Measurements from ENCODE around the gene ZNF609. TPM values are rescaled to one million over a fixed set of nuclear protein-coding genes. Genes with fewer than 3 reads are reported as not detected.

Gene ZNF609
- total RNA-seq, 1 experiment from 2014 or later = 31.0 TPM

DNA sequence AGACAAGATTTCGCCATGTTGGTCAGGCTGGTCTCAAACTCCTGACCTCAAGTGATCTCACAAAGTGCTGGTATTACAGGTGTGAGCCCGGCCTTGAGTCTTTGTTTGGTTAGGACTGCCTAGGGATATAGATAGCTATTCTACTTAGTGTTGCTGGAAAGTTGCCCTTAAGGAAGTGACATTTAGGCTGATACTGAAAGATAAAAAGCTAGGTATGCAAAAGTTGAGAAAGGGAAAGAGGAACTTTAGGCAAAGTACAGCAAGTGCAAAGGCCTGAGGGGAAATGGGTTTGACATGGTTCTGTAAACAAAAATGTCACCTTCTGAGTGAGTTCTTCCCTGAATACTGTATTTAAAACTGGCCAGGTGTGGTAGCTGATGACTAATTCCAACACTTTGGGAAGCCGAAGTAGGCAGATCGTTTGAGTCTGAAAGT, 111.5 kb downstream of the ZNF609 start:
- no peak overlapping the region for H3K9ac ChIP-seq (ENCODE audit: low read length)
- POLR2A ChIA-PET = no interaction called here
- intact Hi-C loops (cut with micrococcal nuclease) = no loop called here
- no peak overlapping the region for H3K4me3 ChIP-seq (replicated peaks in 1 of 2; ENCODE audit: low read depth in 1 of 2, low read length in 2 of 2)
- BruUV-seq (replicated peaks) = no TSS peak
- H4K20me1 ChIP-seq (ENCODE audit: insufficient read depth) = no peaks in the 10 kb centered on the region; the same call in 1 of the 2 replicates
- CTCF ChIA-PET = no interaction called here
- ATAC-seq = no peak
- H3K36me3 ChIP-seq (ENCODE audit: control insufficient read depth in 1 of 2, insufficient read depth in 2 of 2, low read length in 2 of 2) = no peaks in the 10 kb centered on the region
- H3K79me2 ChIP-seq (ENCODE audit: insufficient read depth, low read length) = peaks cover 57% of the 10 kb centered on the region
- no peak overlapping the region for H3K27ac ChIP-seq (ENCODE audit: low read depth, low read length)
- H3K4me1 ChIP-seq (ENCODE audit: control insufficient read depth in 1 of 2, insufficient read depth in 2 of 2, low read length in 2 of 2) = peaks cover 2 to 3% of the 10 kb centered on the region in 2 experiments; a peak in 3 of 4 replicates
- H3K9me2 ChIP-seq (ENCODE audit: insufficient read depth) = no peaks in the 10 kb centered on the region
- no peaks in the 10 kb centered on the region for H3K27me3 ChIP-seq (ENCODE audit: insufficient read depth, low read length)
- DNase-seq (ENCODE audit: low read depth, low spot score) = no peak
- no peaks in the 10 kb centered on the region for H3K9me3 ChIP-seq (ENCODE audit: control insufficient read depth in 1 of 2, insufficient read depth in 1 of 2, low read depth in 1 of 2, low read length in 2 of 2)
- H3K4me2 ChIP-seq (ENCODE audit: low read length) = no peak overlapping the region
- no peak for TF ChIP-seq EZH2 (IDR thresholded peaks at IDR 0.05)
- TF ChIP-seq CBX3 (IDR thresholded peaks at IDR 0.05; ENCODE audit: low read depth) = no peak
- TF ChIP-seq EGR1 (IDR thresholded peaks at IDR 0.05; ENCODE audit: low read depth) = no peak
- no peak for TF ChIP-seq SRF (IDR thresholded peaks at IDR 0.05; ENCODE audit: low read depth)
- no peak for TF ChIP-seq YY1 (IDR thresholded peaks at IDR 0.05; ENCODE audit: extremely low read depth, insufficient replicate concordance, low read depth, low read length)
- TF ChIP-seq POLR2AphosphoS5 (IDR thresholded peaks at IDR 0.05; ENCODE audit: low read depth, low read length) = no peak
- TF ChIP-seq FOSL1 (IDR thresholded peaks at IDR 0.05; ENCODE audit: low read depth) = no peak
- TF ChIP-seq JUND (IDR thresholded peaks at IDR 0.05) = no peak
- TF ChIP-seq ELF1 (IDR thresholded peaks at IDR 0.05; ENCODE audit: borderline replicate concordance, low read depth) = no peak
- TF ChIP-seq ATF3 (IDR thresholded peaks at IDR 0.05) = no peak
- TF ChIP-seq MAX (IDR thresholded peaks at IDR 0.05) = no peak
- H2AFZ ChIP-seq (ENCODE audit: low read depth, low read length, poor library complexity, severe bottlenecking) = no peak overlapping the region
- RAD21 ChIA-PET (ENCODE audit: low non-redundant PET in 1 of 2, low total read pairs in 2 of 2, uncharacterized antibody in 2 of 2, unreplicated experiment in 2 of 2) = no interaction called here

- Histone ChIP-seq H3K36me3 (ENCODE audit: control insufficient read depth in 1 of 2, insufficient read depth in 2 of 2, low read length in 2 of 2) (no peaks in the 10 kb centered on the region), H3K79me2 (ENCODE audit: insufficient read depth, low read length) (peaks cover 50% of the 10 kb centered on the region), H3K4me3 (replicated peaks in 1 of 2; ENCODE audit: low read depth in 1 of 2, low read length in 2 of 2) (no peak overlapping the region), H3K4me2 (ENCODE audit: low read length) (no peak overlapping the region), H3K4me1 (ENCODE audit: control insufficient read depth in 1 of 2, insufficient read depth in 2 of 2, low read length in 2 of 2) (0 out of 4 replicates have a peak, but pooled peaks cover 0 to 2% of the 10 kb centered on the region in 2 experiments), H3K27ac (ENCODE audit: low read depth, low read length) (no peak overlapping the region), H3K9me3 (ENCODE audit: control insufficient read depth in 1 of 2, insufficient read depth in 1 of 2, low read depth in 1 of 2, low read length in 2 of 2) (no peaks in the 10 kb centered on the region), H4K20me1 (ENCODE audit: insufficient read depth) (no peaks in the 10 kb centered on the region), H2AFZ (ENCODE audit: low read depth, low read length, poor library complexity, severe bottlenecking) (no peak overlapping the region), H3K9ac (ENCODE audit: low read length) (no peak overlapping the region), H3K27me3 (ENCODE audit: insufficient read depth, low read length) (no peaks in the 10 kb centered on the region), H3K9me2 (ENCODE audit: insufficient read depth) (no peaks in the 10 kb centered on the region)
- TF ChIP-seq CEBPB (IDR thresholded peaks at IDR 0.05; ENCODE audit: low read depth) = no peak
- TF ChIP-seq, protein P1, sequence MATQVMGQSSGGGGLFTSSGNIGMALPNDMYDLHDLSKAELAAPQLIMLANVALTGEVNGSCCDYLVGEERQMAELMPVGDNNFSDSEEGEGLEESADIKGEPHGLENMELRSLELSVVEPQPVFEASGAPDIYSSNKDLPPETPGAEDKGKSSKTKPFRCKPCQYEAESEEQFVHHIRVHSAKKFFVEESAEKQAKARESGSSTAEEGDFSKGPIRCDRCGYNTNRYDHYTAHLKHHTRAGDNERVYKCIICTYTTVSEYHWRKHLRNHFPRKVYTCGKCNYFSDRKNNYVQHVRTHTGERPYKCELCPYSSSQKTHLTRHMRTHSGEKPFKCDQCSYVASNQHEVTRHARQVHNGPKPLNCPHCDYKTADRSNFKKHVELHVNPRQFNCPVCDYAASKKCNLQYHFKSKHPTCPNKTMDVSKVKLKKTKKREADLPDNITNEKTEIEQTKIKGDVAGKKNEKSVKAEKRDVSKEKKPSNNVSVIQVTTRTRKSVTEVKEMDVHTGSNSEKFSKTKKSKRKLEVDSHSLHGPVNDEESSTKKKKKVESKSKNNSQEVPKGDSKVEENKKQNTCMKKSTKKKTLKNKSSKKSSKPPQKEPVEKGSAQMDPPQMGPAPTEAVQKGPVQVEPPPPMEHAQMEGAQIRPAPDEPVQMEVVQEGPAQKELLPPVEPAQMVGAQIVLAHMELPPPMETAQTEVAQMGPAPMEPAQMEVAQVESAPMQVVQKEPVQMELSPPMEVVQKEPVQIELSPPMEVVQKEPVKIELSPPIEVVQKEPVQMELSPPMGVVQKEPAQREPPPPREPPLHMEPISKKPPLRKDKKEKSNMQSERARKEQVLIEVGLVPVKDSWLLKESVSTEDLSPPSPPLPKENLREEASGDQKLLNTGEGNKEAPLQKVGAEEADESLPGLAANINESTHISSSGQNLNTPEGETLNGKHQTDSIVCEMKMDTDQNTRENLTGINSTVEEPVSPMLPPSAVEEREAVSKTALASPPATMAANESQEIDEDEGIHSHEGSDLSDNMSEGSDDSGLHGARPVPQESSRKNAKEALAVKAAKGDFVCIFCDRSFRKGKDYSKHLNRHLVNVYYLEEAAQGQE (IDR thresholded peaks at IDR 0.05; ENCODE audit: low read depth) = no peak
- no peak for TF ChIP-seq SRF (IDR thresholded peaks at IDR 0.05; ENCODE audit: low read depth)
- TF ChIP-seq TCF7L2 (IDR thresholded peaks at IDR 0.05; ENCODE audit: borderline replicate concordance, extremely low read depth, insufficient read depth, insufficient read length) = no peak
- no peak for TF ChIP-seq ZNF274 (IDR thresholded peaks at IDR 0.05; ENCODE audit: low read depth, low read length)
- no peak for DNase-seq (ENCODE audit: low read depth, low spot score)
- ChIA-PET POLR2A (no interaction called here), CTCF (no interaction called here), RAD21 (ENCODE audit: low non-redundant PET in 1 of 2, low total read pairs in 2 of 2, uncharacterized antibody in 2 of 2, unreplicated experiment in 2 of 2) (no interaction called here)
- no peak for ATAC-seq
- intact Hi-C loops (cut with micrococcal nuclease) = no loop called here
- no TSS peak for BruUV-seq (replicated peaks)
Measured at GRCh38 chr15:64572856-64573255, 112.5 kb downstream of the ZNF609 start.
